Muscle layer of colon (tissue), 2 donors: Measurements from ENCODE around the gene COPS3.
"Not testable (repeated sequence)": the region's sequence is repeated elsewhere in the genome, so short reads cannot be mapped to it uniquely, and the experiment has no call there.

Source experiments
- H3K27ac ChIP-seq: one replicate; pipeline ENCODE4 v1.7.0; 2013; ENCODE audit warnings: low read depth, mild to moderate bottlenecking, low read length, moderate library complexity
- H3K27me3 ChIP-seq, 2 donors: one replicate each; pipeline ENCODE4 v1.7.0; 2013; ENCODE audit warnings: low read length in 2 of 2, mild to moderate bottlenecking in 2 of 2; ENCODE audit not compliant: insufficient read depth in 2 of 2, control insufficient read depth in 1 of 2
- H3K36me3 ChIP-seq: one replicate; pipeline ENCODE4 v1.7.0; 2013; ENCODE audit warnings: mild to moderate bottlenecking, low read length; ENCODE audit not compliant: insufficient read depth
- H3K4me1 ChIP-seq: one replicate; pipeline ENCODE4 v1.7.0; 2013; ENCODE audit warnings: mild to moderate bottlenecking, low read length; ENCODE audit not compliant: insufficient read depth
- H3K4me3 ChIP-seq, 2 donors: one replicate each; pipeline ENCODE4 v1.7.0; 2013; ENCODE audit warnings: low read length in 2 of 2, low read depth in 1 of 2, mild to moderate bottlenecking in 1 of 2, moderate library complexity in 1 of 2
- H3K9ac ChIP-seq: one replicate; pipeline ENCODE4 v1.7.0; 2013; ENCODE audit warnings: low read length
- H3K9me3 ChIP-seq: one replicate; pipeline ENCODE4 v1.7.0; 2013; ENCODE audit warnings: mild to moderate bottlenecking, low read length
- donor health status: abdominal sarcoma.
- donor health status: Adenocarcinoma of cecum.

The COPS3 gene

GRCh38 chr17:17258011-17258410, 23.0 kb downstream of the COPS3 start:
- no peaks in the 10 kb centered on the region for H3K27me3 ChIP-seq
- H3K9me3 ChIP-seq, result no peaks in the 10 kb centered on the region
- no peak overlapping the region for H3K27ac ChIP-seq
- H3K4me3 ChIP-seq, result no peak overlapping the region
- H3K4me1 ChIP-seq, result no peaks in the 10 kb centered on the region
- H3K36me3 ChIP-seq, result peaks cover 52% of the 10 kb centered on the region
- H3K9ac ChIP-seq, result no peak overlapping the region

DNA sequence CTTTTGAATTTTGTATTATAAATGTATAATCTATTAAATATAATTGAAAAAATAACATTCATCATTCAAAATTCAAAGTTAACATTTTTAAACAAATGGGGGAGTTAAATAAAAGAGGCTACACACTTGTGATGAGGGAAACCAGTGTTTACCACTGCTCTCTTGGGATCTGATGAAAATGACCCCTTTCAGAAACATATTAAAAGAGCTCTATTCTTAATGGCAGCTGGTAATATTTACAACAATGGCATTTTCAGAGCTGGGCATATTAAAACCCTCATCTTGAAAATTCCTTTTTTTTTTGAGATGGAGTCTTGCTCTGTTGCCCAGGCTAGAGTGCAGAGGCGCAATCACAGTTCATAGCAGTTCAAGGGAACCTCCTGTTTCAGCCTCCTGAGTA, 24.7 kb downstream of the COPS3 start:
- no peaks in the 10 kb centered on the region for H3K4me1 ChIP-seq
- no peak overlapping the region for H3K4me3 ChIP-seq
- peaks cover 58% of the 10 kb centered on the region for H3K36me3 ChIP-seq
- no peaks in the 10 kb centered on the region for H3K9me3 ChIP-seq
- no peak overlapping the region for H3K27ac ChIP-seq
- no peak overlapping the region for H3K9ac ChIP-seq
- H3K27me3 ChIP-seq, result no peaks in the 10 kb centered on the region

DNA sequence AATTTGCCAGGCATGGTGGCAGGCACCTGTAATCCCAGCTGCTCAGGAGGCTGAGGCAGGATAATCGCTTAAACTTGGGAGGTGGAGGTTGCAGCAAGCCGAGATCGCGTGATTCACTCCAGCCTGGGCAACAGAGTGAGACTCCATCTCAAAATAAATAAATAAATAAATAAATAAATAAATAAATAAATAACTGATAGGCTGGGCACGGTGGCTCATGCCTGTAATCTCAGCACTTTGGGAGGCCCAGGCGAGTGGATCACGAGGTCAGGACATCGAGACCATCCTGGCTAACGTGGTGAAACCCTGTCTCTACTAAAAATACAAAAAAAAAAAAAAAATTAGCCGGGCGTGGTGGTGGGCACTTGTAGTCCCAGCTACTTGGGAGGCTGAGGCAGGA, 25.4 kb downstream of the COPS3 start:
- not testable (repeated sequence) for H3K9ac ChIP-seq, H3K4me1 ChIP-seq, H3K4me3 ChIP-seq, H3K9me3 ChIP-seq, H3K27me3 ChIP-seq, H3K27ac ChIP-seq
- H3K36me3 ChIP-seq, result peaks cover 53% of the 10 kb centered on the region

GRCh38 chr17:17254036-17254435, 27.0 kb downstream of the COPS3 start:
- H3K27me3 ChIP-seq, result no peaks in the 10 kb centered on the region
- H3K9me3 ChIP-seq, result no peaks in the 10 kb centered on the region
- no peak overlapping the region for H3K27ac ChIP-seq
- H3K4me3 ChIP-seq, result no peak overlapping the region
- H3K9ac ChIP-seq, result no peak overlapping the region
- peaks cover 37% of the 10 kb centered on the region for H3K36me3 ChIP-seq
- H3K4me1 ChIP-seq, result no peaks in the 10 kb centered on the region

DNA sequence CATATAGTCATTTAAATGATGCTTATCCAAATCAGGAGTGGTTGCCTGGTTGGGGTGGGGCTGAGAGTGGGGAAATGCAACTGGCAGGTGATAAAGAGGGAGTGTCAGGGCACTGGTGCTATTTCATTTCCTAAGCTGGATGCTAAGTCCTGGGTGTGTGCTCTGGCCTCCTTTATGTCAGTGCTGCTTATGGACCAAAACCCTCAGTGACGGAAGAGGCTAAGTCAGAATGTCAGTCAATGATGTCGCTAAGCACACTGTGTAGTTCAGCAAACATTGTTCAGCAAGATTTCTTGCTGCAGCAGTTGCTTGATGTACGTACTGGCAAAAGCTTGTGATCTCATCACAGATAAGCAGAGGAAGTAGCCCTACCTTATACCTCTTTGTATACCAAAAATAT, 27.6 kb downstream of the COPS3 start:
- H3K4me3 ChIP-seq, result no peak overlapping the region
- H3K4me1 ChIP-seq, result no peaks in the 10 kb centered on the region
- H3K9me3 ChIP-seq, result no peaks in the 10 kb centered on the region
- no peak overlapping the region for H3K27ac ChIP-seq
- H3K9ac ChIP-seq, result no peak overlapping the region
- peaks cover 36% of the 10 kb centered on the region for H3K36me3 ChIP-seq
- no peaks in the 10 kb centered on the region for H3K27me3 ChIP-seq

- Histone ChIP-seq H3K36me3 (peaks cover 47% of the 10 kb centered on the region), H3K9me3 (no peaks in the 10 kb centered on the region), H3K27ac (no peak overlapping the region), H3K4me3 (no peak overlapping the region), H3K9ac (no peak overlapping the region), H3K4me1 (no peaks in the 10 kb centered on the region), H3K27me3 (no peaks in the 10 kb centered on the region)
These were observed 28.8 kb downstream of the COPS3 start for GRCh38 chr17:17252149-17252661.

GRCh38 chr17:17246879-17247278, 34.2 kb downstream of the COPS3 start:
- Histone ChIP-seq H3K27ac (no peak overlapping the region), H3K27me3 (no peaks in the 10 kb centered on the region), H3K9ac (no peak overlapping the region), H3K9me3 (no peaks in the 10 kb centered on the region), H3K36me3 (peaks cover 34% of the 10 kb centered on the region), H3K4me1 (no peaks in the 10 kb centered on the region), H3K4me3 (no peak overlapping the region)

DNA sequence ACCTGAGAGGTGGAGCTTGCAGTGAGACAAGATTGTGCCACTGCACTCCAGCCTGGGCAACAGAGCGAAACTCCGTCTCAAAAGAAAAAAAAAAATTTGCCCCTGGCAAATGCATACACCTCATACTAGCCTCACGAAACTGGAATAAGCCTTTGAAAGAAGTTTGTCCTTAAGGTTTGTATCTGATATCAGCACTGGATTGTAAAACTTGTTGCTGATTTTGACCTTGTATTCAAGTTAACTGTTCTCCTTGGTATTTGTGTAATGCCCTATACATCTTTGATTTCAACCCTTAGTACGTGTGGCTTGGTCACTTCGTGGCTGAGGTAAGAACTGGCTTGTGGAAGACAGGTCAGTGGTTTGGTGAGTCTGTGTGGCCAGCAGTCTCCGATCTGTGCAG, 37.9 kb downstream of the COPS3 start:
- Histone ChIP-seq H3K36me3 (peaks cover 25% of the 10 kb centered on the region), H3K9me3 (no peaks in the 10 kb centered on the region), H3K27ac (no peak overlapping the region), H3K4me3 (no peak overlapping the region), H3K27me3 (no peaks in the 10 kb centered on the region), H3K4me1 (no peaks in the 10 kb centered on the region), H3K9ac (no peak overlapping the region)

DNA sequence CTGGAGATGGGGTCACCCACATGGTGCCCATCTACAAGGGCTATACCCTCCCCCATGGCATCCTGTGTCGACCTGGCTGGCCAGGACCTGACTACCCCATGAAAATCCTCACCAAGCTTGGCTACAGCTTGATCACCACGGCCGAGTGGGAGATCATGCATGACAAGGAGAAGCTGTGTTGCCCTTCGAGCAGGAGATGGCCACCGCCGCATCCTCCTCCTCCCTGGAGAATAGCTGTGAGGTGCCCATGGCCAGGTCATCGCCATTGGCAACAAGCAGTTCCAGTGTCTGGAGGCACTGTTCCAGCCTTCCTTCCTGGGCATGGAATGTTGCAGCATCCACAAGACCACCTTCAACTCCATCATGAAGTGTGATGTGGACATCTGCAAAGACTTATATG, 38.8 kb downstream of the COPS3 start:
- Histone ChIP-seq H3K36me3 (peaks cover 16% of the 10 kb centered on the region), H3K27me3 (no peaks in the 10 kb centered on the region), H3K4me1 (no peaks in the 10 kb centered on the region), H3K9me3 (no peaks in the 10 kb centered on the region), H3K4me3 (no peak overlapping the region), H3K27ac (no peak overlapping the region), H3K9ac (no peak overlapping the region)

DNA sequence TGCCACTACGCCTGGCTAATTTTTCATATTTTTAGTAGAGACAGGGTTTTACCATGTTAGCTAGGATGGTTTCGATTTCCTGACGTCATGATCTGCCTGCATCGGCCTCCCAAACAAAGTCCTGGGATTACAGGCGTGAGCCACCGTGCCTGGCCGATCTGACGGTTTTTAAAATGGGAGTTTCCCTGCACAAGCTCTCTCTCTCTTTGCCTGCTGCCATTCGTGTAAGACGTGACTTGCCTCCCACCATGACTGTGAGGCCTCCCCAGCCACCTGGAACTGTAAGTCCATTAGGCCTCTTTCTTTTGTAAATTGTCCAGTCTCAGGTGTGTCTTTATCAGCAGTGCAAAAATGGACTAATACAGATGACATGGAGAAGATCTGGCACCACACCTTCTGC, 39.4 kb downstream of the COPS3 start:
- Histone ChIP-seq H3K36me3 (peaks cover 10% of the 10 kb centered on the region), H3K4me1 (no peaks in the 10 kb centered on the region), H3K27ac (no peak overlapping the region), H3K4me3 (no peak overlapping the region), H3K9me3 (no peaks in the 10 kb centered on the region), H3K9ac (no peak overlapping the region), H3K27me3 (no peaks in the 10 kb centered on the region)

DNA sequence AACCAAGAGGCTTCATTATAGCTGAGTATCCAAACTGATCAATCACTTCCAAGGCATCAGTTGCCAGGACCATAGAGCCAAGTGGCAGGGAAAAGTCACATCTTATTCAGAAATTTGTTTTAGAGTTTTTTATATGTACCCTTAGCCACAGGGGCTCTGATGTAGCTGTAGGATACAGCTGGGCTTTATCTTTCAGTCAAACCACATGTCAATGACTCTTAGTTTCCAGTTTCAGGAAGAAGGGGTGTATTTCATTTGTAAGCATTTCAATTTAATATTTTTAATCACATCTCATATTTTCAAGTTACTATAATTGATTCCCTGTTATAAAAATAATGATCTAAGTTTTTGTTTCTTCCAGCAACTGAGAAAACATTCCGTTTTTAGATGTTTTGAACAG, 41.2 kb downstream of the COPS3 start:
- Histone ChIP-seq H3K27me3 (no peaks in the 10 kb centered on the region), H3K9me3 (no peaks in the 10 kb centered on the region), H3K4me1 (peaks cover 7% of the 10 kb centered on the region), H3K27ac (no peak overlapping the region), H3K9ac (no peak overlapping the region), H3K36me3 (no peaks in the 10 kb centered on the region), H3K4me3 (no peak overlapping the region)

DNA sequence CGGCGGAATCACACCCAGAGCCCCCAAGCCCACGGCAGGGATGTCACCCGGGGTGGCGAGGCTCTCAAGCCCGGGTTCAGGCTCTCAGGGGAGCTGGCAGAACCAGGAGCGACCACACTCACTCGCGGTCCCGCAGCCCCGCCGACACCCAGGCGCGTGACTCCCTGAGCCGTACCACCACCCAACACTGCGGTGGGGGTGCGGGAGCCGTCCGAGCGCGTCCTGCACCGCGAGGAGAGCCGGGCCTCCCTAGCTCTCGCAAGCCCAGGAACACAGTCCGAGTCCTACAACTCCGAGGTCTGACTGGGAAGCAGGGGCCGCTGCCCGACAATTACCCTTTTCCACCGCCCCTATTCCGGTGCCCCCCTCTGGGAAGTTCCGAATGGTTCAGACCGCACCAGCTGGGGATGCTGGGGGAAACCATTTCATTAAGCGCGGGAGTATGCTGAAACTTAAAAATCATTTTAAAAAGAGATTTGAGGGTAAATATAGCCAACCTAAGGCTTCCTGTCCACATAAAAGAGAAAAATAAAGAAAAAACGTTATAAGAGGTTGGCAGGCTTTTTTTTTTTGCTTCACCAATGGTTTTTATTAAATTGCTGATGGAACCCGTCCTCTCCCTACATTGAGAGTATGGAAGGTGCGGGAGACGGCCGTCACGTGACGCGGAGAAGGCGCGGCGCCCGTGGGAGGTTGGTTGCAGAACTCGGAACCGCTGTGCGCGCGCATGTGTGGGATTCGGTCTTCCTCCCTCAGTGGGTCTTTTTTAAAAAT, 43.8 kb downstream of the COPS3 start, which contains the start of gene FLCN:
Gene FLCN, minus strand, starts transcription at position 143 of the 774 bp plus-strand sequence. CDS start 9,031 bp downstream, outside the sequence.
- H3K4me3 ChIP-seq, result peak within 1 kb of the TSS; percentile 98 to 99
- peak within 1 kb of the TSS; percentile 96 for H3K9ac ChIP-seq
- peaks cover 7% of the 10 kb centered on the region for H3K4me1 ChIP-seq
- H3K27ac ChIP-seq, result peak within 1 kb of the TSS; percentile 100
- H3K27me3 ChIP-seq, result no peaks in the 10 kb centered on the region
- peaks cover 5% of the 10 kb centered on the region for H3K36me3 ChIP-seq
- no peaks in the 10 kb centered on the region for H3K9me3 ChIP-seq
